Measurements from ENCODE around the gene MGMT.

DNA sequence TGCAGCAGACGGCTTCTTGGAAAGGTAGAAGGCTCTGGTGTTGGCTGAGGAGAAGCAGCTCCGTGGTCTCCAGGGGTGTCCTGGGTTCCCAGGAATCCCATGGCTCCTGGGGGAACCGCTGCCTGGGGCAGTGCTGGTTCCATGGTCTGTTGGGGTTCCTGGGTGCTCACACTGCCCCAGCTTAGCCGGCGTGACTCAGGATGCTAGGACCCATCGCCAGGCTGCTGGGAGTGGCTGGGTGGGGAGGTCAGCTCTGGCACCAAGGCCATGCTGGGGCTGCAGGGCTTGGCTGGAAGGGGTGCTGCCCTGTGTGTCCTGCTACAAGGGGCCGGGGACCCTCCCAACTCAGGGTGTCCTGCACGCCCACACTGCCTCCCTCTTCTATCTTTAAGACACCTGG is 9.4 kb downstream of the MGMT start:
- TF ChIP-seq CTCF (IDR thresholded peaks at IDR 0.05) (no peak), ZFX (IDR thresholded peaks at IDR 0.05; ENCODE audit: borderline replicate concordance) (no peak)

Measured in 22Rv1 (cell line).